HEK293 (cell line): ENCODE data around the gene OGDHL.

Experiments
- CTCF ChIA-PET: fragments of 350-600 bp; formaldehyde crosslinking; extraction: SDS; loops from one replicate; lab custom pipeline; 2021; ENCODE audit warnings: antibody characterized with exemption; lab: Yijun Ruan, JAX
- POLR2A ChIA-PET: fragments of 300-600 bp; formaldehyde crosslinking; extraction: SDS; loops from one replicate; lab custom pipeline; 2020; ENCODE audit warnings: antibody characterized with exemption, inconsistent platforms; lab: Yijun Ruan, JAX
- H3K27ac ChIP-seq: fragments of 200-500 bp; sonication (Bioruptor generic); 2 replicates; pipeline ENCODE4 v1.5.1; 2014; ENCODE audit warnings: low read depth, low read length, control low read depth, inconsistent platforms; ENCODE audit errors: extremely low read depth
- H3K36me3 ChIP-seq, 2 experiments: fragments of 200-500 bp in 1 of 2; sonication (Bioruptor generic) in 1 of 2; 1 replicate in 1 of 2; 2 replicates in 1 of 2; pipeline ENCODE4 v1.5.1; 2014 to 2017; ENCODE audit warnings: inconsistent platforms in 2 of 2, low read length in 2 of 2; ENCODE audit not compliant: control insufficient read depth in 2 of 2, insufficient read depth in 1 of 2
- H3K4me1 ChIP-seq: fragments of 200-500 bp; sonication (Bioruptor generic); 2 replicates; pipeline ENCODE4 v1.5.1; 2014; ENCODE audit warnings: mild to moderate bottlenecking, low read length, inconsistent platforms; ENCODE audit not compliant: control insufficient read depth, insufficient read depth
- H3K4me3 ChIP-seq: 2 replicates; pipeline ENCODE4 v1.5.1; 2011; ENCODE audit warnings: low read depth, mild to moderate bottlenecking, control low read depth, low read length, moderate library complexity
- H3K9me3 ChIP-seq: fragments of 200-500 bp; sonication (Bioruptor generic); 2 replicates; pipeline ENCODE4 v1.5.1; 2014; ENCODE audit warnings: low read depth, low read length, inconsistent platforms; ENCODE audit not compliant: control insufficient read depth, insufficient read depth
- GLI2 ChIP-seq: fragments of 450-650 bp; formaldehyde crosslinking; IDR thresholded peaks from 2 replicates; pipeline ENCODE4; 2017; ENCODE audit warnings: missing biosample characterization, missing genetic modification characterization, low read depth, borderline replicate concordance
- KLF8 ChIP-seq: fragments of 450-650 bp; formaldehyde crosslinking; IDR thresholded peaks from 2 replicates; pipeline ENCODE4 v1.5.1; 2016; ENCODE audit warnings: missing biosample characterization, missing genetic modification characterization
- OVOL3 ChIP-seq: fragments of 450-650 bp; formaldehyde crosslinking; IDR thresholded peaks from 2 replicates; pipeline ENCODE4 v1.5.1; 2016; ENCODE audit warnings: missing biosample characterization, missing genetic modification characterization
- REPIN1 ChIP-seq: fragments of 450-650 bp; formaldehyde crosslinking; IDR thresholded peaks from 2 replicates; pipeline ENCODE4 v1.5.1; 2017; ENCODE audit warnings: missing biosample characterization, missing genetic modification characterization, low read depth
- SALL2 ChIP-seq: fragments of 450-650 bp; formaldehyde crosslinking; IDR thresholded peaks from 2 replicates; pipeline ENCODE4 v1.5.0; 2017; ENCODE audit warnings: missing biosample characterization, mild to moderate bottlenecking, missing genetic modification characterization, borderline replicate concordance
- SCRT1 ChIP-seq: fragments of 450-650 bp; formaldehyde crosslinking; IDR thresholded peaks from 2 replicates; pipeline ENCODE4 v1.5.1; 2016; ENCODE audit warnings: missing biosample characterization, missing genetic modification characterization, borderline replicate concordance
- SCRT2 ChIP-seq: fragments of 450-650 bp; formaldehyde crosslinking; IDR thresholded peaks from 2 replicates; pipeline ENCODE4 v1.5.1; 2016; ENCODE audit warnings: missing biosample characterization, missing genetic modification characterization
- TRIM28 ChIP-seq: IDR thresholded peaks from 2 replicates; pipeline ENCODE4 v1.6.1; 2011; ENCODE audit warnings: low read length, control low read depth, borderline replicate concordance
- ZNF114 ChIP-seq: fragments of 450-650 bp; formaldehyde crosslinking; IDR thresholded peaks from 2 replicates; pipeline ENCODE4 v1.5.0; 2017; ENCODE audit warnings: missing biosample characterization, missing genetic modification characterization
- ZNF146 ChIP-seq: fragments of 450-650 bp; formaldehyde crosslinking; IDR thresholded peaks from 2 replicates; pipeline ENCODE4 v1.5.1; 2016; ENCODE audit warnings: missing biosample characterization, missing genetic modification characterization
- ZNF214 ChIP-seq: fragments of 450-650 bp; formaldehyde crosslinking; IDR thresholded peaks from 2 replicates; pipeline ENCODE4 v1.5.1; 2017; ENCODE audit warnings: missing biosample characterization, mild to moderate bottlenecking, missing genetic modification characterization, borderline replicate concordance
- ZNF335 ChIP-seq: fragments of 450-650 bp; formaldehyde crosslinking; conservative IDR thresholded peaks from 2 replicates; pipeline ENCODE4 v1.5.1; 2016; ENCODE audit warnings: missing biosample characterization, missing genetic modification characterization
- ZNF366 ChIP-seq: fragments of 450-650 bp; formaldehyde crosslinking; conservative IDR thresholded peaks from 2 replicates; pipeline ENCODE4 v1.5.1; 2016; ENCODE audit warnings: missing biosample characterization, missing genetic modification characterization
- ZNF37A ChIP-seq: fragments of 450-650 bp; IDR thresholded peaks from 2 replicates; pipeline ENCODE4 v1.5.1; 2018; ENCODE audit warnings: missing biosample characterization, missing genetic modification characterization
- ZNF501 ChIP-seq: fragments of 450-650 bp; formaldehyde crosslinking; IDR thresholded peaks from 2 replicates; pipeline ENCODE4 v1.5.1; 2016; ENCODE audit warnings: missing biosample characterization, missing genetic modification characterization
- ZNF660 ChIP-seq: fragments of 450-650 bp; IDR thresholded peaks from 2 replicates; pipeline ENCODE4 v1.5.1; 2018; ENCODE audit warnings: missing biosample characterization, mild to moderate bottlenecking, missing genetic modification characterization
- ZNF670 ChIP-seq: fragments of 450-650 bp; formaldehyde crosslinking; IDR thresholded peaks from 2 replicates; pipeline ENCODE4 v1.5.1; 2016; ENCODE audit warnings: missing biosample characterization, missing genetic modification characterization, low read depth
- ZNF837 ChIP-seq: fragments of 450-650 bp; formaldehyde crosslinking; IDR thresholded peaks from 2 replicates; pipeline ENCODE4 v1.5.1; 2016; ENCODE audit warnings: missing biosample characterization, missing genetic modification characterization
- ZNF843 ChIP-seq: fragments of 450-650 bp; formaldehyde crosslinking; IDR thresholded peaks from 2 replicates; pipeline ENCODE4 v1.5.1; 2016; ENCODE audit warnings: missing biosample characterization, missing genetic modification characterization
- ZSCAN16 ChIP-seq: fragments of 450-650 bp; formaldehyde crosslinking; IDR thresholded peaks from 2 replicates; pipeline ENCODE4 v1.5.1; 2016; ENCODE audit warnings: missing biosample characterization, missing genetic modification characterization
- ZSCAN23 ChIP-seq: fragments of 450-650 bp; formaldehyde crosslinking; IDR thresholded peaks from 2 replicates; pipeline ENCODE4 v1.5.1; 2016; ENCODE audit warnings: missing biosample characterization, missing genetic modification characterization
- TF ChIP-seq, protein P1 (sequence below): fragments of 450-650 bp; formaldehyde crosslinking; IDR thresholded peaks from 2 replicates; pipeline ENCODE4 v1.5.1; 2016; ENCODE audit warnings: missing biosample characterization, missing genetic modification characterization, low read depth
- TF ChIP-seq, protein P2 (sequence below): fragments of 450-650 bp; formaldehyde crosslinking; IDR thresholded peaks from 2 replicates; pipeline ENCODE4 v1.5.1; 2017; ENCODE audit warnings: missing biosample characterization, mild to moderate bottlenecking, missing genetic modification characterization, moderate library complexity
- TF ChIP-seq, protein P3 (sequence below): fragments of 450-650 bp; formaldehyde crosslinking; IDR thresholded peaks from 2 replicates; pipeline ENCODE4 v1.5.1; 2016; ENCODE audit warnings: missing biosample characterization, missing genetic modification characterization
- TF ChIP-seq, protein P4 (sequence below): fragments of 450-650 bp; formaldehyde crosslinking; conservative IDR thresholded peaks from 2 replicates; pipeline ENCODE4 v1.5.1; 2016; ENCODE audit warnings: low read depth, missing biosample characterization, missing genetic modification characterization
- TF ChIP-seq, protein P5 (sequence below): fragments of 450-650 bp; formaldehyde crosslinking; IDR thresholded peaks from 2 replicates; pipeline ENCODE4 v1.5.1; 2016; ENCODE audit warnings: missing biosample characterization, missing genetic modification characterization

The OGDHL gene

DNA sequence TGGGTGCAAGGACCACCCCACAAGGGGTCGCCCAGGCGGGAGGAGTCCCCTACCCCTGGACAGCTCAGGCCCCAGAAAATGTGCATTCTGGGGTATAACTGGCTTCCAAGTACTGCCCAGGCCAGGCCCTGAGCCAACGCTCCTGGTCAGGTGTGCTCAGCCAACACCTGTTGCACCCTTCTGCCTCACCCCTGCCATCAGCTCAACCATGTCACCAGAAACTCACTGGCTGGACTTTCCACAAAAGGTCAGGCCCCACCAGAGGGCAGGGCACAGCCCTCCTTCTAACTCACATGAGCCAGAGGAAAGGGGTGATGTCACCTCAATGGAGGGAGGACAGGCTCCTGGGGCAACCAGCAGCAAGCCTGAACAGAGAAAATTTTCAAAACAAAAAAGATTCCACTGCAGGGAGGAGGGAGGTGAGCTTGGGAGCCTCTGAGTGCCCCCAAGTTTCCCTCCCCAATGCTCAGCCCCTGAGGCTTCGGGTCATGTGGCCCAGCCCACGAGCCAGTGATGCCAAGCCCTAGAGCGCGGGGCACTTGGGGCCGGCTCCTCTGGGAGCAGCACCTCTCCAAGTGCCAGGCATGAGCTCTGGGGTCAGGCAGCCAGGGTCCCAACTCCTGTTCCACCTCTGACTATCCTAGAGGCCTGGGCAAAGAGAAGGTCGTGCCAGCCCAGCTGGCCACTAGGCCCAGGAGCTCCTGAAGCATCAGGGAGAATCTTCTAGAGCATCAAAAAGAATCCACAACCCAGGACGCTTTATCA is 2.2 kb downstream of the OGDHL start:
- Histone ChIP-seq H3K4me3 (no peak overlapping the region), H3K36me3 (peaks cover 0 to 11% of the 10 kb centered on the region in 2 experiments; a peak in 1 of 3 replicates), H3K27ac (no peak overlapping the region), H3K9me3 (no peaks in the 10 kb centered on the region), H3K4me1 (no peaks in the 10 kb centered on the region)
- ChIA-PET POLR2A (no interaction called here), CTCF (interaction anchor here (0.7 kb wide), 1 partner anchor 74 kb away, joined by 3 read pairs; no protein-coding TSS in a partner anchor)
- no peak for TF ChIP-seq OVOL3
- no peak for TF ChIP-seq ZNF670 (tag by site-specific recombination)
- TF ChIP-seq ZSCAN23 (tag by site-specific recombination), result no peak
- no peak for TF ChIP-seq ZNF146 (tag by site-specific recombination)
- TF ChIP-seq SCRT1 (tag by site-specific recombination), result peak; percentile 84
- peak; percentile 85 for TF ChIP-seq ZNF335 (tag by site-specific recombination)
- TF ChIP-seq ZNF366 (tag by site-specific recombination), result no peak
- peak; percentile 93 for TF ChIP-seq SCRT2
- no peak for TF ChIP-seq REPIN1 (tag by site-specific recombination)
- TF ChIP-seq ZNF843, result no peak
- TF ChIP-seq, protein P1, sequence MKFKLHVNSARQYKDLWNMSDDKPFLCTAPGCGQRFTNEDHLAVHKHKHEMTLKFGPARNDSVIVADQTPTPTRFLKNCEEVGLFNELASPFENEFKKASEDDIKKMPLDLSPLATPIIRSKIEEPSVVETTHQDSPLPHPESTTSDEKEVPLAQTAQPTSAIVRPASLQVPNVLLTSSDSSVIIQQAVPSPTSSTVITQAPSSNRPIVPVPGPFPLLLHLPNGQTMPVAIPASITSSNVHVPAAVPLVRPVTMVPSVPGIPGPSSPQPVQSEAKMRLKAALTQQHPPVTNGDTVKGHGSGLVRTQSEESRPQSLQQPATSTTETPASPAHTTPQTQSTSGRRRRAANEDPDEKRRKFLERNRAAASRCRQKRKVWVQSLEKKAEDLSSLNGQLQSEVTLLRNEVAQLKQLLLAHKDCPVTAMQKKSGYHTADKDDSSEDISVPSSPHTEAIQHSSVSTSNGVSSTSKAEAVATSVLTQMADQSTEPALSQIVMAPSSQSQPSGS (tag by site-specific recombination), result 0 out of 2 replicates have a peak, but pooled peaks have one; percentile 10
- TF ChIP-seq, protein P2, sequence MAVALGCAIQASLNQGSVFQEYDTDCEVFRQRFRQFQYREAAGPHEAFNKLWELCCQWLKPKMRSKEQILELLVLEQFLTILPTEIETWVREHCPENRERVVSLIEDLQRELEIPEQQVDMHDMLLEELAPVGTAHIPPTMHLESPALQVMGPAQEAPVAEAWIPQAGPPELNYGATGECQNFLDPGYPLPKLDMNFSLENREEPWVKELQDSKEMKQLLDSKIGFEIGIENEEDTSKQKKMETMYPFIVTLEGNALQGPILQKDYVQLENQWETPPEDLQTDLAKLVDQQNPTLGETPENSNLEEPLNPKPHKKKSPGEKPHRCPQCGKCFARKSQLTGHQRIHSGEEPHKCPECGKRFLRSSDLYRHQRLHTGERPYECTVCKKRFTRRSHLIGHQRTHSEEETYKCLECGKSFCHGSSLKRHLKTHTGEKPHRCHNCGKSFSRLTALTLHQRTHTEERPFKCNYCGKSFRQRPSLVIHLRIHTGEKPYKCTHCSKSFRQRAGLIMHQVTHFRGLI (tag by site-specific recombination), result no peak
- no peak for TF ChIP-seq ZNF660 (tag by site-specific recombination)
- TF ChIP-seq ZNF501 (tag by site-specific recombination), result no peak
- TF ChIP-seq ZNF37A (tag by site-specific recombination), result no peak
- TF ChIP-seq TRIM28, result no peak
- TF ChIP-seq, protein P3, sequence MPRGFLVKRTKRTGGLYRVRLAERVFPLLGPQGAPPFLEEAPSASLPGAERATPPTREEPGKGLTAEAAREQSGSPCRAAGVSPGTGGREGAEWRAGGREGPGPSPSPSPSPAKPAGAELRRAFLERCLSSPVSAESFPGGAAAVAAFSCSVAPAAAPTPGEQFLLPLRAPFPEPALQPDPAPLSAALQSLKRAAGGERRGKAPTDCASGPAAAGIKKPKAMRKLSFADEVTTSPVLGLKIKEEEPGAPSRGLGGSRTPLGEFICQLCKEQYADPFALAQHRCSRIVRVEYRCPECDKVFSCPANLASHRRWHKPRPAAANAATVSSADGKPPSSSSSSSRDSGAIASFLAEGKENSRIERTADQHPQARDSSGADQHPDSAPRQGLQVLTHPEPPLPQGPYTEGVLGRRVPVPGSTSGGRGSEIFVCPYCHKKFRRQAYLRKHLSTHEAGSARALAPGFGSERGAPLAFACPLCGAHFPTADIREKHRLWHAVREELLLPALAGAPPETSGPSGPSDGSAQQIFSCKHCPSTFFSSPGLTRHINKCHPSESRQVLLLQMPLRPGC (tag by site-specific recombination), result no peak

DNA sequence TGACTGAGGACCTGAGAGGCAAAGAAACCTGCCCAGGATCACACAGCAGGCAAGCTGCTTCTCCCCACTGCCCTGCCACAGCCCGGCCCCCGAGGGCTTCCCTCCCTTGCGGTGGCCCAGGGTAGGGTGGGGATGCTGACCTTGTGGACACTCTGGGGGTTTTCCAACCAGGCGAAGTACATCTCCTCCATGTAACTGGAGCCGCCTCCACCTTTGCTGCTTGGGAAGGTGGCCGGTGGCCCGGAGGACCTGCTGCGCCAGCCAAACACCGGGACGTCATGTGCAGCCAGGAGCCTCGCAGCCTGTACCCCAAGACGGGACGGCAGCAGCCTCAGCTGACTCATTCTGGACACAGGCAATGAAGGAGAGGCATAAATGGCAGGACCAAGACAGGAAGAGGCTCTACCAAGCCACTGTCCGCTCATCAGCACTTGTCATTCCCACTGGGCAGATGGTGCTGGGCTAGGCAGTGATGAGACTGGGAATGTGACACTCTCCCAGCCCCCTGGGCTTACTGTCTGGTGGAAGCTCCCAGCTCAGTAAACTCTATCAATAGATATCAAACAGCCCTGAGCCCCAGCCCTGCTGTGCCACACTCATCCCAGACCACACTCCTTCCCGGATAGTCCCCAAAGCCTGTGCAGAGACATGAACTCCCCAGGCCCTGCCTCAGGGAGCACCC is 3.7 kb downstream of the OGDHL start:
- Histone ChIP-seq H3K9me3 (no peaks in the 10 kb centered on the region), H3K36me3 (peaks cover 0 to 11% of the 10 kb centered on the region in 2 experiments; a peak in 1 of 3 replicates), H3K27ac (no peak overlapping the region), H3K4me3 (no peak overlapping the region), H3K4me1 (no peaks in the 10 kb centered on the region)
- ChIA-PET POLR2A (no interaction called here), CTCF (no interaction called here)
- TF ChIP-seq ZSCAN16 (tag by site-specific recombination) (no peak), ZNF837 (tag by site-specific recombination) (no peak), ZNF37A (tag by site-specific recombination) (no peak), SALL2 (tag by site-specific recombination) (no peak), ZNF114 (no peak), ZNF214 (no peak), KLF8 (no peak), GLI2 (tag by site-specific recombination) (no peak)
- TF ChIP-seq, protein P4, sequence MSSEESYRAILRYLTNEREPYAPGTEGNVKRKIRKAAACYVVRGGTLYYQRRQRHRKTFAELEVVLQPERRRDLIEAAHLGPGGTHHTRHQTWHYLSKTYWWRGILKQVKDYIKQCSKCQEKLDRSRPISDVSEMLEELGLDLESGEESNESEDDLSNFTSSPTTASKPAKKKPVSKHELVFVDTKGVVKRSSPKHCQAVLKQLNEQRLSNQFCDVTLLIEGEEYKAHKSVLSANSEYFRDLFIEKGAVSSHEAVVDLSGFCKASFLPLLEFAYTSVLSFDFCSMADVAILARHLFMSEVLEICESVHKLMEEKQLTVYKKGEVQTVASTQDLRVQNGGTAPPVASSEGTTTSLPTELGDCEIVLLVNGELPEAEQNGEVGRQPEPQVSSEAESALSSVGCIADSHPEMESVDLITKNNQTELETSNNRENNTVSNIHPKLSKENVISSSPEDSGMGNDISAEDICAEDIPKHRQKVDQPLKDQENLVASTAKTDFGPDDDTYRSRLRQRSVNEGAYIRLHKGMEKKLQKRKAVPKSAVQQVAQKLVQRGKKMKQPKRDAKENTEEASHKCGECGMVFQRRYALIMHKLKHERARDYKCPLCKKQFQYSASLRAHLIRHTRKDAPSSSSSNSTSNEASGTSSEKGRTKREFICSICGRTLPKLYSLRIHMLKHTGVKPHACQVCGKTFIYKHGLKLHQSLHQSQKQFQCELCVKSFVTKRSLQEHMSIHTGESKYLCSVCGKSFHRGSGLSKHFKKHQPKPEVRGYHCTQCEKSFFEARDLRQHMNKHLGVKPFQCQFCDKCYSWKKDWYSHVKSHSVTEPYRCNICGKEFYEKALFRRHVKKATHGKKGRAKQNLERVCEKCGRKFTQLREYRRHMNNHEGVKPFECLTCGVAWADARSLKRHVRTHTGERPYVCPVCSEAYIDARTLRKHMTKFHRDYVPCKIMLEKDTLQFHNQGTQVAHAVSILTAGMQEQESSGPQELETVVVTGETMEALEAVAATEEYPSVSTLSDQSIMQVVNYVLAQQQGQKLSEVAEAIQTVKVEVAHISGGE (tag by site-specific recombination), result no peak
- TF ChIP-seq, protein P5, sequence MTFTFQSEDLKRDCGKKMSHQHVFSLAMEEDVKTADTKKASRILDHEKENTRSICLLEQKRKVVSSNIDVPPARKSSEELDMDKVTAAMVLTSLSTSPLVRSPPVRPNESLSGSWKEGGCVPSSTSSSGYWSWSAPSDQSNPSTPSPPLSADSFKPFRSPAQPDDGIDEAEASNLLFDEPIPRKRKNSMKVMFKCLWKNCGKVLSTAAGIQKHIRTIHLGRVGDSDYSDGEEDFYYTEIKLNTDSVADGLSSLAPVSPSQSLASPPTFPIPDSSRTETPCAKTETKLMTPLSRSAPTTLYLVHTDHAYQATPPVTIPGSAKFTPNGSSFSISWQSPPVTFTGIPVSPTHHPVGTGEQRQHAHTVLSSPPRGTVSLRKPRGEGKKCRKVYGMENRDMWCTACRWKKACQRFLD (tag by site-specific recombination), result no peak
